22Rv1 (cell line): ENCODE measurements around the gene CACNA1C.

ENCODE experiments used
- CTCF ChIP-seq: fragments of 450-650 bp; IDR thresholded peaks from 2 replicates; pipeline ENCODE4 v1.5.1; 2017; ENCODE audit warnings: mild to moderate bottlenecking
- ZFX ChIP-seq: fragments of 450-650 bp; IDR thresholded peaks from 2 replicates; pipeline ENCODE4 v1.6.1; 2017; ENCODE audit warnings: antibody characterized with exemption, borderline replicate concordance

DNA sequence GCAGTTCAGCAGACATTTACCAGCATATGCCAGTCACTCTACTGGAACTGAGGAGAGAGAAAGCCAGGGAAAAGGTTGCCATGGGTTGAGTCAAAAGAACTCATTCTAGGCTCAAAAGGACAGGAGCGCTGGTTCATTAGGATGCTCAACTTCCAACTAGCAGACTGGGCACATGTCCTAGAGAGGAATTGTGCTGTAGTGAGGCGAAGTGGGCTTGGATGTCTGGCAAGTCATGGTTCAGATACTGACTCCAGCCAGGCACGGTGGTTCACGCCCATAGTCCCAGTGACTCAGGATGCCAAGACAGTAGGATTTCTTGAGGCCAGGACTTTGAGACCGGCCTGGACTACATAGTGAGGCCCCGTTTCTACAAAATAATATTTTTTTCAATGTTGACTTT, 281.5 kb downstream of the CACNA1C start:
- TF ChIP-seq CTCF, result no peak
- no peak for TF ChIP-seq ZFX
